PFSK-1 (cell line): ENCODE measurements around the gene PLA2G4B.

Source experiments
- FOXP2 ChIP-seq: optimal IDR thresholded peaks from 2 replicates; pipeline ENCODE3; 2011; ENCODE audit warnings: borderline replicate concordance, control low read depth, inconsistent platforms; ENCODE audit not compliant: insufficient read depth; ENCODE audit errors: extremely low read length, extremely low read depth
- POLR2AphosphoS5 ChIP-seq: IDR thresholded peaks from 2 replicates; pipeline ENCODE4 v1.6.1; 2012; ENCODE audit warnings: low read depth, mild to moderate bottlenecking, control low read depth, low read length, moderate library complexity
- SIN3A ChIP-seq: IDR thresholded peaks from 2 replicates; pipeline ENCODE4 v1.6.1; 2012; ENCODE audit warnings: mild to moderate bottlenecking, low read length, moderate library complexity, borderline replicate concordance; ENCODE audit not compliant: insufficient read depth
- TAF1 ChIP-seq: IDR thresholded peaks from 2 replicates; pipeline ENCODE4 v1.6.1; 2012; ENCODE audit warnings: low read length, control low read depth, borderline replicate concordance; ENCODE audit not compliant: insufficient read depth
- TF ChIP-seq, protein P1 (sequence below), 2 experiments: IDR thresholded peaks; 2 replicates each; pipeline versions ENCODE4 v1.6.1 to v1.8.0; 2011 to 2012; ENCODE audit warnings: low read depth in 2 of 2, low read length in 2 of 2, control low read depth in 1 of 2, inconsistent platforms in 1 of 2, mild to moderate bottlenecking in 1 of 2, moderate library complexity in 1 of 2; ENCODE audit not compliant: insufficient read depth in 1 of 2

DNA sequence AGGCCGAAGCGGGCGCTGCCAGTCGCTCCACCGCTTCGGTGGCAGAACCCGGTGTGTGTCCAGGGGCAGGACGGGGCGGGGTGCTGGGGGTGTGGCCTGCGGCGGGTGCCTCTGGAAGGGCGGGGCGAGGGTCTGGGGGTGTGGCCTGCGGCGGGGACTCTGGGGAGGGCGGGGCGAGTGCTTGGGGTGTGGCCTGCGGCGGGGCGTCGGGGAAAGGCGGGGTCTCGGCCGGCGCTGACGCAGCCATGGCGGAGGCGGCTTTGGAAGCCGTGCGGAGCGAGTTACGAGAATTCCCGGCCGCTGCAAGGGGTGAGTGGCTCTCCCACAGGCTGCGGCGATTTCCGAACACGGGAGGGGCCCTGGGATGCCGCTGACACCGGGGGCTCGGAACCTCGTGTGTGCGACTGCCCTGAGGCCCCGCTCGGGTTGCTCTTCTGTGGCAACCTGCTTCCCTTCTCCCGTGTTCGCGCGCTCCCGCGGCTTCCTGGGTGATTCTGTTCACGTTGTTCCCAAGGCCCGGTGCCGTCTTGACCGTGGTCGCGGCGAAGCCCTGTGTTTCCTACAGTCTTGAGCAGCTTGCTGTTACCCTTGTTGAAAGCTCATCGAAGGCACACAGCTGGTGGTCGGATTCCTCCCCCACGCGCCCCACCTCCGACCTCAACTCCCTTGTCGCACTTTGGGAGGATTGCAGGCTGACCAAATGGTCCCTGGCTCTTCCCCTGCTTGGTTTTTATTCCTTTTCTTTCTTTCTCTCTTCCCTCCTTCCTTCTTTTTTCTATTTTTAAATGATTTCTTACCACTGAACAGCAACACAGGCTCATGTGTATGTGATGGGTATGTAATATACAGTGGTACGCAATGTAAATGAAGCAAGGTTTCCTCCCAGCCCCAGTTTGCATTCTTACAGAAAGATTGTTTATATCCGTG is 10.5 kb upstream of the PLA2G4B start, which contains the start of gene JMJD7:
- TF ChIP-seq POLR2AphosphoS5 (peak; percentile 94), SIN3A (no peak), FOXP2 (peak; percentile 53), TAF1 (peak; percentile 77; the same call in 1 of the 2 replicates)
- TF ChIP-seq, protein P1, sequence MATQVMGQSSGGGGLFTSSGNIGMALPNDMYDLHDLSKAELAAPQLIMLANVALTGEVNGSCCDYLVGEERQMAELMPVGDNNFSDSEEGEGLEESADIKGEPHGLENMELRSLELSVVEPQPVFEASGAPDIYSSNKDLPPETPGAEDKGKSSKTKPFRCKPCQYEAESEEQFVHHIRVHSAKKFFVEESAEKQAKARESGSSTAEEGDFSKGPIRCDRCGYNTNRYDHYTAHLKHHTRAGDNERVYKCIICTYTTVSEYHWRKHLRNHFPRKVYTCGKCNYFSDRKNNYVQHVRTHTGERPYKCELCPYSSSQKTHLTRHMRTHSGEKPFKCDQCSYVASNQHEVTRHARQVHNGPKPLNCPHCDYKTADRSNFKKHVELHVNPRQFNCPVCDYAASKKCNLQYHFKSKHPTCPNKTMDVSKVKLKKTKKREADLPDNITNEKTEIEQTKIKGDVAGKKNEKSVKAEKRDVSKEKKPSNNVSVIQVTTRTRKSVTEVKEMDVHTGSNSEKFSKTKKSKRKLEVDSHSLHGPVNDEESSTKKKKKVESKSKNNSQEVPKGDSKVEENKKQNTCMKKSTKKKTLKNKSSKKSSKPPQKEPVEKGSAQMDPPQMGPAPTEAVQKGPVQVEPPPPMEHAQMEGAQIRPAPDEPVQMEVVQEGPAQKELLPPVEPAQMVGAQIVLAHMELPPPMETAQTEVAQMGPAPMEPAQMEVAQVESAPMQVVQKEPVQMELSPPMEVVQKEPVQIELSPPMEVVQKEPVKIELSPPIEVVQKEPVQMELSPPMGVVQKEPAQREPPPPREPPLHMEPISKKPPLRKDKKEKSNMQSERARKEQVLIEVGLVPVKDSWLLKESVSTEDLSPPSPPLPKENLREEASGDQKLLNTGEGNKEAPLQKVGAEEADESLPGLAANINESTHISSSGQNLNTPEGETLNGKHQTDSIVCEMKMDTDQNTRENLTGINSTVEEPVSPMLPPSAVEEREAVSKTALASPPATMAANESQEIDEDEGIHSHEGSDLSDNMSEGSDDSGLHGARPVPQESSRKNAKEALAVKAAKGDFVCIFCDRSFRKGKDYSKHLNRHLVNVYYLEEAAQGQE (IDR thresholded peaks at IDR 0.05; ENCODE audit: insufficient read depth in 1 of 2, low read depth in 2 of 2, low read length in 2 of 2): no peak
